ENCODE measurements around the gene CHRM4. TPM values are rescaled to one million over a fixed set of nuclear protein-coding genes. Genes with fewer than 3 reads are reported as not detected.

The CHRM4 gene
- total RNA-seq, 3 donors from 2014 or later = 0.32 to 6.0 (median 3.1) TPM

DNA sequence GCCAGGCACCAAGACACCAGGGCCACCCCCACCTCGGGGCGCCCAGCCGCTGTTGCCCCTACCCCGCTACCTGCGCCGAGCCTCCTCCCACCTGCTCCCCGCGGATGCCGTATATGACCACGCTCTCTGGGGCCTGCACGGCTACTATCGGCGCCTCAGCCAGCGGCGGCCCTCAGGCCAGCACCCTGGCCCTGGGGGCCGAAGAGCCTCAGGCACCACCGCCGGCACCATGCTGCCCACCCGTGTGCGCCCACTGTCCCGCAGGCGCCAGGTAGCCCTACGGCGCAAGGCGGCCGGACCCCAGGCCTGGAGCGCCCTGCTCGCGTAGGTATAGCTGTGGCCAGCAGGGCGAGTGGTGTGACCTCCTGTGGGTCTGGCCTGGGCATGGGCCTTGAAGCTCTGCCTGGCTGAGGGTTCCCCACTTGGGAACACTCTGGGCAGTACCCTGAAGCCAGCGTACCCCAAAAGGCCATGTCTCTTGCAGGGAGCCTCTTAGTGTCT is 24.9 kb downstream of the CHRM4 start:
- Histone ChIP-seq H3K4me1 (ENCODE audit: low read depth) (no peaks in the 10 kb centered on the region), H3K36me3 (ENCODE audit: low read depth) (no peaks in the 10 kb centered on the region)

DNA sequence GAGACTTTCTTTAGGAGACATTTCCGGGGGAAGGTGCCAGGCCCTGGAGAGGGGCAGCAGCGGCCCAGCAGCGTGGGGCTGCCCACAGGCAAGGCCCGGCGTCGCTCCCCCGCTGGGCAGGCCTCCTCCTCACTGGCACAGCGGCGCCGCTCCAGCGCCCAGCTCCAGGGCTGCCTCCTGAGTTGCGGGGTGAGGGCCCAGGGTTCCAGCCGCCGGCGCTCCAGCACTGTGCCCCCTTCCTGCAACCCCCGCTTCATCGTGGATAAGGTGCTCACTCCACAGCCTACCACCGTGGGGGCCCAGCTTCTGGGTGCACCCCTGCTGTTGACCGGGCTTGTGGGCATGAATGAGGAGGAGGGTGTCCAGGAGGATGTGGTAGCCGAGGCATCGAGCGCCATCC is 25.3 kb downstream of the CHRM4 start:
- no peak overlapping the region for H3K4me3 ChIP-seq
- H3K36me3 ChIP-seq (ENCODE audit: low read depth) = no peaks in the 10 kb centered on the region
- TF ChIP-seq, protein P1, sequence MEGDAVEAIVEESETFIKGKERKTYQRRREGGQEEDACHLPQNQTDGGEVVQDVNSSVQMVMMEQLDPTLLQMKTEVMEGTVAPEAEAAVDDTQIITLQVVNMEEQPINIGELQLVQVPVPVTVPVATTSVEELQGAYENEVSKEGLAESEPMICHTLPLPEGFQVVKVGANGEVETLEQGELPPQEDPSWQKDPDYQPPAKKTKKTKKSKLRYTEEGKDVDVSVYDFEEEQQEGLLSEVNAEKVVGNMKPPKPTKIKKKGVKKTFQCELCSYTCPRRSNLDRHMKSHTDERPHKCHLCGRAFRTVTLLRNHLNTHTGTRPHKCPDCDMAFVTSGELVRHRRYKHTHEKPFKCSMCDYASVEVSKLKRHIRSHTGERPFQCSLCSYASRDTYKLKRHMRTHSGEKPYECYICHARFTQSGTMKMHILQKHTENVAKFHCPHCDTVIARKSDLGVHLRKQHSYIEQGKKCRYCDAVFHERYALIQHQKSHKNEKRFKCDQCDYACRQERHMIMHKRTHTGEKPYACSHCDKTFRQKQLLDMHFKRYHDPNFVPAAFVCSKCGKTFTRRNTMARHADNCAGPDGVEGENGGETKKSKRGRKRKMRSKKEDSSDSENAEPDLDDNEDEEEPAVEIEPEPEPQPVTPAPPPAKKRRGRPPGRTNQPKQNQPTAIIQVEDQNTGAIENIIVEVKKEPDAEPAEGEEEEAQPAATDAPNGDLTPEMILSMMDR (IDR thresholded peaks at IDR 0.05) = no peak
- intact Hi-C loops (cut with DNase I, micrococcal nuclease) = no loop called here
- DNase-seq (no peak), ATAC-seq (no peak)
- no peaks in the 10 kb centered on the region for H3K4me1 ChIP-seq (ENCODE audit: low read depth)
- H3K9me3 ChIP-seq = no peaks in the 10 kb centered on the region

More for the DNA sequence above, 24.9 kb downstream of the CHRM4 start:
- Histone ChIP-seq H3K9me3 (no peaks in the 10 kb centered on the region), H3K4me3 (no peak overlapping the region)
- DNase-seq (no peak), ATAC-seq (no peak)
- intact Hi-C loops (cut with DNase I, micrococcal nuclease) = no loop called here
- TF ChIP-seq, protein P1 (IDR thresholded peaks at IDR 0.05) = no peak

DNA sequence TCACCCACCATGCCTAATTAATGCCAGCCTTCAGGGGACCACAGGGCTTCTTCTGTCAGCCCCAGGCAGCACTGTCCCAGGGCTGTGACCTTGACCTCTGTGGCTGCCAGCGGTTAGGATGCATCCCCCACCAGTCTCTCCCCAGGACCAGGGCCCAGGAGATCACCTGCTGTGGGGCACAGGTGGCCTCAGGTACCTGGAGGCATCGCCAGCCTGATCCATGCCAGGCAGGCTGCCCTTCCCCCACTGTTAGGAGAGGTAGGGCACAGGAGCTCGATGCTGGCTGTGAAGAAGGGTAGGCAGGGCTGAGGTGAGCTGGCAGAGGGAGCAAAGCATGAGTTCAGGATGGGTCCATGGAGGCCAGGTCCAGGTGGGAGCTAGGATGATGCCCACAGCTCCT is 26.8 kb downstream of the CHRM4 start:
- no peaks in the 10 kb centered on the region for H3K9me3 ChIP-seq
- no peaks in the 10 kb centered on the region for H3K36me3 ChIP-seq (ENCODE audit: low read depth)
- intact Hi-C loops (cut with DNase I, micrococcal nuclease) = no loop called here
- no peaks in the 10 kb centered on the region for H3K4me1 ChIP-seq (ENCODE audit: low read depth)
- no peak for DNase-seq
- TF ChIP-seq, protein P1 (IDR thresholded peaks at IDR 0.05) = no peak
- ATAC-seq = no peak
- no peak overlapping the region for H3K4me3 ChIP-seq

DNA sequence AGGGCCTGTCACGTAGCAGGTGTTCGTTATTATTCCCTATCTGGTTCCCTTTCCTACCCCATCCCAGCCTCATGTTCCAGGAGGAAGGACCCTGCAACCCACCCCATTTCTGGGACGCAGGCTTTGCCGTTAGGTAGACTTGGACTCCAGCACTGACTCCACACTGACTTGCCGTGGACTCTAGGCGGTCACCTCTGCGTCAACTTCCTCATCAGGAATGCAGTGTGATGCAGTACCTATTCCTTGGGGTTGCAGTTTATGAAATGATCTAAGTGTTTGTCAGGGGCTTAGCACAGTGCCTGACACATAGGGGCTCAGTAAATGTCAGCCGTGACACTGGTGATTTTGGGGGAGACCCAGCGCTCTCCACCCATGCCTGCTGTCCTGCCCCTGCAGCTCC is 27.5 kb downstream of the CHRM4 start:
- H3K4me1 ChIP-seq (ENCODE audit: low read depth) = no peaks in the 10 kb centered on the region
- no peak overlapping the region for H3K4me3 ChIP-seq
- intact Hi-C loops (cut with DNase I, micrococcal nuclease) = no loop called here
- no peak for ATAC-seq
- TF ChIP-seq, protein P1 (IDR thresholded peaks at IDR 0.05) = no peak
- no peaks in the 10 kb centered on the region for H3K9me3 ChIP-seq
- DNase-seq = no peak
- no peaks in the 10 kb centered on the region for H3K36me3 ChIP-seq (ENCODE audit: low read depth)

DNA sequence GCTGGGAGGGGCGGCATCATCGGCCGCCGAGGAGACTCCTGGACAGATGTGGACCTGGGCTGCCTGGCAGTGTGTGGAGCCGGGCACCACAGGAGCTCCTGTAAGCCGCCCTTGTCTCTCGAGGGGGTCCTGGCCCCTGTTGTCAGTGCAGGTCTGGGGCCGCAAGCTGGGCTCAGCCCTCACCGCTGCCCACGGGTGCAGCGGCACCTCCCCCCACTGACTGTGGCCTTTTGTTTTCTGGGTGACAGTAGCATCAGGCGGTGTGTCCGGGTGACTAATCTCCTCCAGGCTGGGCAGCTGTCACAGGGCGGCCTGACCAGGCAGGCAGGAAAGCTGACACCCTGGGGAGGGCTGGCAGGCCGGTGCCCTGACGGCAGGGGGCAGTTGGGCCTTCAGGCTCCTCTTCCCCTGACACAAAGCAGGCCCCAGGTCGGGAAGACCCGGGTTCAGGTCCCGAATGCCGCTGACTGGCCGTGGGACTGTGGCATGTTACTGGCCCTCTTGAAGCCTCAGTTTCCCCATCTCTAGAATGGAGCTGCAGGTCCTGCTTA is 28.0 kb downstream of the CHRM4 start:
- no peaks in the 10 kb centered on the region for H3K9me3 ChIP-seq
- H3K36me3 ChIP-seq (ENCODE audit: low read depth) = no peaks in the 10 kb centered on the region
- ATAC-seq = no peak
- TF ChIP-seq, protein P1 (IDR thresholded peaks at IDR 0.05) = no peak
- intact Hi-C loops (cut with DNase I, micrococcal nuclease) = no loop called here
- no peak overlapping the region for H3K4me3 ChIP-seq
- no peaks in the 10 kb centered on the region for H3K4me1 ChIP-seq (ENCODE audit: low read depth)
- DNase-seq = no peak

DNA sequence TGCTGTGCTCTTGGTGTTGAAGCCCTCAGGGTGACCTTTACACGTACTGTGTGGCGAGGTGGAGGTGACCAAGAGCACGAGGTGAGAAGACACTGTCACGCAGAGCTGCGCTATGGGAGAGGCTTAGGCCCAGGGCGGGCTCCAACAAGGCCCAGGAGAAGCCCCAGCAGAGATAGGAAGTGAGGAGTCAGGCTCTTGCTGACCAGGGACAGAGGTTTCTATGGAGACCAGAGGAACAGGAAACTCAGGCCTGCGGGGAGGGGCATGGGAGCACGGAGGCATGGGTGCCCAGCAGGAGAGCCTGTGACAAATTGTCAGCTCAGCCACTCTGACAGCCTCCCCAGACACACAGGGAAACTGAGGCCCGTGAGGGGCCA is 28.6 kb downstream of the CHRM4 start:
- no peaks in the 10 kb centered on the region for H3K4me1 ChIP-seq (ENCODE audit: low read depth)
- H3K4me3 ChIP-seq = no peak overlapping the region
- intact Hi-C loops (cut with DNase I, micrococcal nuclease) = no loop called here
- TF ChIP-seq, protein P1 (IDR thresholded peaks at IDR 0.05) = no peak
- peak; percentile 43 for ATAC-seq
- DNase-seq = no peak
- H3K36me3 ChIP-seq (ENCODE audit: low read depth) = no peaks in the 10 kb centered on the region
- H3K9me3 ChIP-seq = no peaks in the 10 kb centered on the region

Data from mucosa of descending colon (tissue), 3 donors.